ENCODE data around the gene NMRK2.
"Not testable (repeated sequence)": the region's sequence is repeated elsewhere in the genome, so short reads cannot be mapped to it uniquely, and the experiment has no call there.

The NMRK2 gene, protein sequence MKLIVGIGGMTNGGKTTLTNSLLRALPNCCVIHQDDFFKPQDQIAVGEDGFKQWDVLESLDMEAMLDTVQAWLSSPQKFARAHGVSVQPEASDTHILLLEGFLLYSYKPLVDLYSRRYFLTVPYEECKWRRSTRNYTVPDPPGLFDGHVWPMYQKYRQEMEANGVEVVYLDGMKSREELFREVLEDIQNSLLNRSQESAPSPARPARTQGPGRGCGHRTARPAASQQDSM

DNA sequence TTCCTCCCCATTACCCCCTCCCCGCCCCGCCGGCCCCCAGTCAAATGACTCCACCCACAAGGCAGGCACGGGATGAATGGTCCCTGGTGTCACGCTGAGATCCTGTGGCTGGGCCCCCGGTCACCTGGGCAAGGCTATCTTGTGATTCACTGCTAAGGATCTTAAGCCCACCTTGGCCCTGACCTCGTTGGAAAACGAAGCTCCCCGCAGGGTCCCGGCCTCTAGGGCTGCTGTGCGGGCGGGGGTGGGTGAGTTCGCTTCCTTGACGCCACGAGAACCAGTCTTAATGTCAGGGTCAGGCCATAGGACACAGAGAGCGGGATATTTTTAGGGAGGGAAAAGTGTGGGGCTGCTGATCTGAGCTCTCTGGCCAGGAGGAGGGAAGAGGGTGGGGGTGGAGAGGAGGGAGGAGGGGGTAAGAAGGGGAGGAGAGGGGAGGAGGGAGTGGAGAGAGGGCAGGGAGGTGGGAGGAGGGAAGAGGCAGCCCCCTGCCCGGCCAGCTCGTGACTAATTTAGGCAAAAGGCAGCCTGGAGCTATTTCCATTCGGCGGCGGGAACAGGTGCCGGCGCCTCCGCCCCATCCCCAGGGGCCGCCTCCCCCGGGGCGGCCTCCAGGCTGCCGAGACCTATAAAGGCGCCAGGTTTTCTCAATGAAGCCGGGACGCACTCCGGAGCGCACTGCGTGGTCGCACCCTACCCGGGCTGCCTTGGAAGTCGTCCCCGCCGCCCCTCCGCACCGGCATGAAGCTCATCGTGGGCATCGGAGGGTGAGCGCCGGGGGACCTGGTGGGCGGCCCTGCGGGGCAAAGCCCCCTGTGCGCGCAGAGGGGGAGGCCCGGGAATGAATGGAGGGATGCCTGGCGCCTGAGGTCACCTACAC, at the start of gene NMRK2:
NMRK2 (plus strand) TSS at position 139 of the 880 bp plus-strand sequence; CDS start at position 742, 603 bp downstream.
- no peak for DNase-seq (ENCODE audit: extremely low read depth, low read depth)
- TF ChIP-seq, protein P1, sequence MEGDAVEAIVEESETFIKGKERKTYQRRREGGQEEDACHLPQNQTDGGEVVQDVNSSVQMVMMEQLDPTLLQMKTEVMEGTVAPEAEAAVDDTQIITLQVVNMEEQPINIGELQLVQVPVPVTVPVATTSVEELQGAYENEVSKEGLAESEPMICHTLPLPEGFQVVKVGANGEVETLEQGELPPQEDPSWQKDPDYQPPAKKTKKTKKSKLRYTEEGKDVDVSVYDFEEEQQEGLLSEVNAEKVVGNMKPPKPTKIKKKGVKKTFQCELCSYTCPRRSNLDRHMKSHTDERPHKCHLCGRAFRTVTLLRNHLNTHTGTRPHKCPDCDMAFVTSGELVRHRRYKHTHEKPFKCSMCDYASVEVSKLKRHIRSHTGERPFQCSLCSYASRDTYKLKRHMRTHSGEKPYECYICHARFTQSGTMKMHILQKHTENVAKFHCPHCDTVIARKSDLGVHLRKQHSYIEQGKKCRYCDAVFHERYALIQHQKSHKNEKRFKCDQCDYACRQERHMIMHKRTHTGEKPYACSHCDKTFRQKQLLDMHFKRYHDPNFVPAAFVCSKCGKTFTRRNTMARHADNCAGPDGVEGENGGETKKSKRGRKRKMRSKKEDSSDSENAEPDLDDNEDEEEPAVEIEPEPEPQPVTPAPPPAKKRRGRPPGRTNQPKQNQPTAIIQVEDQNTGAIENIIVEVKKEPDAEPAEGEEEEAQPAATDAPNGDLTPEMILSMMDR (IDR thresholded peaks at IDR 0.05; ENCODE audit: low read depth, low read length, missing control alignments): no peak
- H3K4me3 ChIP-seq (replicated peaks; ENCODE audit: low read depth, low read length): no peak within 1 kb of the TSS

DNA sequence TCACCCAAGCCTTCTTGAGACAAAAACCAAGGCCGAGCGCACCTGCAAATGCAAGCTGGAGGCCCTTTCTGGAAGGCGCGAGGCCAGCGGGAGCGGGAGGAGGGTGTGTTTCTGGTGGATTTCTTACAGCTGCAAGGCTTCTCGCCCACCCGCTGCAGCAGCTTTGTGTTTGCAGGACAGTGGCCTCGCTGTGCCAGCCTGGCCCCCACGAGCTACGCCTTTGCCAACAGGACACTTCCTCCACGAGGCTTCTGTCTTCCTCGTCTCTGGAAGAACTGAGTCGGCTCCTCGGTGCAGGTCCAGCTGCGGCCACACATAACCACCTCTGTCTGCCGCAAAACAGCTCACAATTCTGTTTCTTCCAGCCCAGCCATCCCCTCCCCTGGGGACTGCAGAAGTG, 42.3 kb upstream of the NMRK2 start:
- H3K4me3 ChIP-seq (replicated peaks; ENCODE audit: low read depth, low read length): no peak overlapping the region
- no peak for DNase-seq (ENCODE audit: extremely low read depth, low read depth)
- TF ChIP-seq, protein P1 (IDR thresholded peaks at IDR 0.05; ENCODE audit: low read depth, low read length, missing control alignments): no peak

DNA sequence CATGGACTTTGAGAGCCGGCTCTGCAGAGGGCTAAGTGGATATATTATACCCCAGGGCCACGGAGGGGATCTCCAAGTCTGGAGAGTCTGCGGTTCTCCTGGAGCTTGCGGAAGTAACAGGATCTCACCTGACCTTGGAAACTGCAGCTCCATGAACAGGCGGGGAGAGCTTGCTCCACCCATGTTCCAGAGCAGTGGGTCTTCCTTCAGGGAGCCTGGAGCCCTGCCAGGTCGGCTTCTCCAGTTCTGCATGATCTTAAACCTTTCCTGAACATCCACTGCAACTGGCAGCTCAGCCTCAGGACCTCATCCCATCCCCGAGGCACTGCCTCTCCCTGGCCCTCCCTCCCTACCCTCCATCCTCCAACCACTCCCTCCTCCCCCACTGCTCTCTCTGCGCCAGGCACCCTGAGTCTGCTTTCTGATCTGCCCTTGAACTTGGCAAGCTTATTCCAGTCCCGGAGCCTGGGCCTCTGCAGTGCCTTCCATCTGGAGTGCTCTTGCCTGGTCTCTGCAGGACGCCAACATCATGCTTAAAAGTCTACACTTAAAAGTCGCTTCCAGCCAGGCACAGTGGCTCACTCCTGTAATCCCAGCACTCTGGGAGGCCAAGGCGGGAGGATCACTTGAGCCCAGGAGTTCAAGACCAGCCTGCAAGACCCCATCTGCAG, 39.2 kb upstream of the NMRK2 start:
- no peak for DNase-seq (ENCODE audit: extremely low read depth, low read depth)
- TF ChIP-seq, protein P1 (IDR thresholded peaks at IDR 0.05; ENCODE audit: low read depth, low read length, missing control alignments): no peak
- H3K4me3 ChIP-seq (replicated peaks; ENCODE audit: low read depth, low read length): no peak overlapping the region

DNA sequence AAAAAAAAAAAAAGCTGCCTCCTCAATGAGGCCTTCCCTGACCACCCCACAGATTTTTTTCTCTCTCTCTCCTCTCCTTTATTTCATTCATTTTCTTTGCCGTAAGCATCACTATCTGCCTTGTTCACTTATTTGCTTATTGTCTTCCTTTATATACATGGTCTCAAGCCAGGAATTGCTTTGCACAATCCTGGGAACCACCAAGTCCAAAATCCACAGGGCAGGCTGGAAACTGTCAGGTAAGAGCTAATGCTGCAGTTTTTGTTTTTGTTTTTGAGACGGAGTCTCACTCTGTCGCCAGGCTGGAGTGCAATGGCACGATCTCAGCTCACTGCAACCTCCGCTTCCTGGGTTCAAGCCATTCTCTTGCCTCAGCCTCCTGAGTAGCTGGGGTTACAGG, 37.9 kb upstream of the NMRK2 start:
- H3K4me3 ChIP-seq (replicated peaks; ENCODE audit: low read depth, low read length); DNase-seq (ENCODE audit: extremely low read depth, low read depth): not testable (repeated sequence)

DNA sequence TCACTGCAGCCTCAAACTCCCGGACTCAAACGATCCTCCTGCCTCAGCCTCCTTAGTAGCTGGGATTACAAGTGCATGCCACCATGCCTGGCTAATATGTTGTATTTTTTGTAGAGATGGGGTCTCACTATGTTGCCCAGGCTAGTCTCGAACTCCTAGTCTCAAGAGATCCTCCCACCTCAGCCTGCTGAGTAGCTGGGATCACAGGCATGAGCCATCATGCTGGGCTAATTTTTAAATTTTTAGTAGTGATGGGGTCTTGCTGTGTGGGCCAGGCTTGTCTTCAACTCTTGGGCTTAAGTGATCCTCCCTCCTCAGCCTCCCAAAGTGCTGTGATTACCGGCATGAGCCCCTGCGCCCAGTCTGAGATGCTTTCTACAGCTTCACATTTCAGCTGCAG, 37.1 kb upstream of the NMRK2 start:
- TF ChIP-seq, protein P1 (IDR thresholded peaks at IDR 0.05; ENCODE audit: low read depth, low read length, missing control alignments): no peak
- DNase-seq (ENCODE audit: extremely low read depth, low read depth): no peak
- no peak overlapping the region for H3K4me3 ChIP-seq (replicated peaks; ENCODE audit: low read depth, low read length)

DNA sequence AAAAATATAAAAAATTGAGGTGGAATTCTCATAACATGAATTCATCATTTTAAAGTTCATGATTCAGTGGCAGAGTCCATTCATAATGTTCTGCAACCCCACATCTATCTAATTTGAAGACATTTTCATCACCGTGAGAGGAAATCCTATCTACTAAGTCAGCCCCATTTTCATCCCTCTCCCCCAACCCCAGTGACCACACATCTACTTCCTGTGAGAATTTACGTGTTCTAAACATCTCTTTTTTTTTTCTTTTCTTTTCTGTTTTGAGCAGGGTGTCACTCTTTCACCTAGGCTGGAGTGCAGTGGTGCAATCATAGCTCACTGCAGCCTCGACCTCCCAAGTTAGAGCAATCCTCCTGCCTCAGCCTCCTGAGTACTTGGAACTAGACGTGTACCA, 34.9 kb upstream of the NMRK2 start:
- no peak overlapping the region for H3K4me3 ChIP-seq (replicated peaks; ENCODE audit: low read depth, low read length)
- TF ChIP-seq, protein P1 (IDR thresholded peaks at IDR 0.05; ENCODE audit: low read depth, low read length, missing control alignments): no peak
- no peak for DNase-seq (ENCODE audit: extremely low read depth, low read depth)

DNA sequence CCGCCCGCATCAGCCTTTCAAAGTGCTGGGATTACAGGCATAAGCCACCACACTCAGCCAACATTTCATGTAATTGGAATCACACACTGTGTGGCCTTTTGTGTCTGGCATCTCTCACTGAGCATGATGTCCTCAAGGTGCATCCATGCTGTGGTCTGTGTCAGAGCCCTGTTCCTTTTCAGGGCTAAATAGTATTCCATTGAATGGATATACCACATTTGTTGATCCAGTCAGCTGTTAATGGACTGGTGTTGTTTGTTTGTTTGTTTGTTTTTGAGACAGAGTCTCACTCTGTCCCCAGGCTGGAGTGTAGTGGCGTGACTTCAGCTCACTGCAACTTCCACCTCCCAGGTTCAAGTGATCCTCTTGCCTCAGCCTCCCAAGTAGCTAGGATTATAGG, 34.4 kb upstream of the NMRK2 start:
- H3K4me3 ChIP-seq (replicated peaks; ENCODE audit: low read depth, low read length): no peak overlapping the region
- DNase-seq (ENCODE audit: extremely low read depth, low read depth): no peak
- TF ChIP-seq, protein P1 (IDR thresholded peaks at IDR 0.05; ENCODE audit: low read depth, low read length, missing control alignments): no peak

Data from HFF-Myc (cell line).